ENCODE measurements around the gene AFF3. TPM values are rescaled to one million over a fixed set of nuclear protein-coding genes. Genes with fewer than 3 reads are reported as not detected.

AFF3 gene
- total and polyA plus RNA-seq, 2 of the 4 experiments (the other 2 are of a cell fraction) = 12.9 to 14.3 TPM

DNA sequence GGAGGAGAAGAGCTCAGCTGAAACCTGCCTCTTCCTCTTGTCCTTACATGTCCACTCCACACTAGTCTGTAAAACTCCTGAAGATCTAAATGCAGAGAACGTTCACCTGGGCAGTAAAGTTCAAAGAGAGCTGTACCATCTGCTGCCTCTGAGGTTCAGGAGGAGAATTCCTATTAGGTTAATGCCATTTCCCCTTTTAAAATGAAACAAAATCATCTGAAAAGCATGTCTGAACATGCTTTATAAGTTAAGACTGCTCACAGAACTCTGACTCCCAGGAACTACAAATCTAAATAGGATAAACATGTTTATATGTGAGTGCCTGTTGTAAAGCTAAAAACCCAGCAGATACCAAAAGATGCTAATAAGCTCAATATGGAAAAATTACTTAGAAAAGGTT is 164.4 kb downstream of the AFF3 start:
- H2BK120ac ChIP-seq (ENCODE audit: low read depth, low read length) = peak overlapping the region; percentile 96
- H3K4me1 ChIP-seq (ENCODE audit: control insufficient read depth, insufficient read depth, low read length) = peaks cover 20% of the 10 kb centered on the region
- in situ Hi-C loops (cut with MboI; ENCODE audit: low sequenced_read_pairs) = no loop called here
- H2BK20ac ChIP-seq (ENCODE audit: low read depth, low read length) = peak overlapping the region; percentile 95
- H2AK5ac ChIP-seq (ENCODE audit: low read depth, low read length) = peak overlapping the region; percentile 88
- H2BK15ac ChIP-seq (ENCODE audit: low read depth, low read length) = peak overlapping the region; percentile 80; the same call in 2 of the 3 replicates
- no peak overlapping the region for H3K4me3 ChIP-seq (ENCODE audit: insufficient read depth, low read depth, low read length)
- H4K8ac ChIP-seq (ENCODE audit: low read depth in 2 of 2, low read length in 2 of 2) = peak overlapping the region; percentile 17 to 98; a peak in 3 of 4 replicates
- dilution Hi-C loops (cut with HindIII; ENCODE audit: low sequenced_read_pairs, unreplicated experiment) = no loop called here
- H2AK9ac ChIP-seq (replicated peaks; ENCODE audit: low read depth, low read length, poor library complexity) = peak overlapping the region; percentile 70
- POLR2A ChIA-PET (ENCODE audit: unreplicated experiment) = interaction anchor here (0.5 kb wide), 1 partner anchor 282 kb away, joined by 6 read pairs; no protein-coding TSS in a partner anchor
- H3K4ac ChIP-seq (ENCODE audit: low read depth, low read length) = peak overlapping the region; percentile 97
- peak; percentile 26; the same call in 1 of the 2 replicates for ATAC-seq (ENCODE audit: low read depth)
- H4K20me1 ChIP-seq (ENCODE audit: insufficient read depth, low read length) = no peaks in the 10 kb centered on the region
- no peaks in the 10 kb centered on the region for H3K9me3 ChIP-seq (ENCODE audit: control insufficient read depth, insufficient read depth, low read length)
- H3K9ac ChIP-seq (ENCODE audit: low read depth, low read length) = peak overlapping the region; percentile 62; the same call in 1 of the 2 replicates
- peak overlapping the region; percentile 98 for H3K14ac ChIP-seq (replicated peaks; ENCODE audit: low read depth, low read length)
- intact Hi-C loops (cut with micrococcal nuclease) = no loop called here
- peak overlapping the region; percentile 92 for H4K91ac ChIP-seq (ENCODE audit: insufficient read depth, low read depth, low read length)
- TF ChIP-seq USF2 (IDR thresholded peaks at IDR 0.05; ENCODE audit: low read depth, low read length) (no peak), RFX5 (IDR thresholded peaks at IDR 0.05; ENCODE audit: low read depth, low read length) (no peak), CEBPB (IDR thresholded peaks at IDR 0.05; ENCODE audit: low read depth, low read length) (no peak)
- peaks cover 12% of the 10 kb centered on the region for H3K9me1 ChIP-seq (ENCODE audit: insufficient read depth, low read length)
- peaks cover 22% of the 10 kb centered on the region; the same call in 1 of the 2 replicates for H3K36me3 ChIP-seq (ENCODE audit: control insufficient read depth, insufficient read depth, low read length)
- H3K23ac ChIP-seq (ENCODE audit: low read depth, low read length) = peak overlapping the region; percentile 92
- no TSS peak for BruUV-seq (replicated peaks)
- H3K18ac ChIP-seq (ENCODE audit: low read depth, low read length) = peak overlapping the region; percentile 100
- peaks cover 6 to 17% of the 10 kb centered on the region in 2 experiments for H3K79me1 ChIP-seq (ENCODE audit: low read depth in 1 of 2, low read length in 2 of 2)
- H3K4me2 ChIP-seq (ENCODE audit: low read depth, low read length) = peak overlapping the region; percentile 10; the same call in 1 of the 2 replicates
- peak overlapping the region; percentile 95 for H4K5ac ChIP-seq (ENCODE audit: low read depth, low read length)
- H2BK5ac ChIP-seq (ENCODE audit: low read depth, low read length, poor library complexity, severe bottlenecking) = peak overlapping the region; percentile 85
- WGBS, 2 experiments (ENCODE audit: extremely low coverage in 2 of 2, insufficient read length in 1 of 2) = no CpG with 5 or more reads among the region's 1 CpG
- H3K27ac ChIP-seq (ENCODE audit: insufficient read depth, low read length) = peak overlapping the region; percentile 87; the same call in 1 of the 2 replicates
- H2AFZ ChIP-seq (replicated peaks; ENCODE audit: low read length, poor library complexity) = peak overlapping the region; percentile 68
- H3K56ac ChIP-seq (ENCODE audit: extremely low read depth, insufficient read depth, low read length) = 0 out of 2 replicates have a peak overlapping the region, but pooled peaks have one; percentile 44
- CTCF ChIA-PET = interaction anchor here (0.6 to 1.4 kb wide), 2 partner anchors 10 to 265 kb away, joined by 3 read pairs; no protein-coding TSS in a partner anchor
- no peak for DNase-seq
- H3K27me3 ChIP-seq (ENCODE audit: control insufficient read depth, insufficient read depth, low read length) = no peaks in the 10 kb centered on the region

All from IMR-90 (cell line).